Ovary (tissue), 10 donors: ENCODE measurements around the gene WIZ. TPM values are rescaled to one million over a fixed set of nuclear protein-coding genes. Genes with fewer than 3 reads are reported as not detected.

Experiments
- DNase-seq, 5 donors: peaks; one replicate each; pipeline ENCODE4 v3.0.0-alpha.2; 2019 to 2020
- H3K27ac ChIP-seq, 2 donors: fragments of 200-600 bp; one replicate each; pipeline versions ENCODE4 v1.5.1 to v1.8.0; 2019 to 2022
- H3K27me3 ChIP-seq: fragments of 200-600 bp; one replicate; pipeline ENCODE4 v1.8.0; 2022
- H3K36me3 ChIP-seq: fragments of 200-600 bp; sonication (generic); one replicate; pipeline ENCODE4 v1.5.1; 2019
- H3K4me1 ChIP-seq: one replicate; pipeline ENCODE4 v1.8.1; 2013; ENCODE audit warnings: mild to moderate bottlenecking, moderate library complexity; ENCODE audit not compliant: insufficient read depth
- H3K4me3 ChIP-seq: fragments of 200-600 bp; sonication (generic); one replicate; pipeline ENCODE4 v1.5.1; 2017
- H3K9me3 ChIP-seq, 2 donors: fragments of 200-600 bp in 1 of 2; sonication (generic) in 1 of 2; one replicate each; pipeline versions ENCODE4 v1.5.1 to v1.8.1; 2013 to 2019; ENCODE audit warnings: mild to moderate bottlenecking in 1 of 2, moderate library complexity in 1 of 2
- CTCF ChIP-seq, 3 donors: fragments of 450-650 bp in 2 of 3; fragments of 200-600 bp in 1 of 3; IDR thresholded peaks; one replicate each; pipeline versions ENCODE4 v1.5.1 to v1.8.0; 2016 to 2022; ENCODE audit warnings: antibody characterized with exemption in 3 of 3, mild to moderate bottlenecking in 1 of 3
- EP300 ChIP-seq: sonication (generic); formaldehyde crosslinking; IDR thresholded peaks from one replicate; pipeline ENCODE4 v1.6.1; 2017; ENCODE audit warnings: antibody characterized with exemption
- POLR2A ChIP-seq: fragments of 450-650 bp; IDR thresholded peaks from one replicate; pipeline ENCODE4 v1.6.1; 2017; ENCODE audit warnings: antibody characterized with exemption, mild to moderate bottlenecking, moderate library complexity
- WGBS, 3 donors: extraction: QIAGEN DNeasy Blood & Tissue Kit in 1 of 3; methylation state at CpG; one replicate each; pipeline versions ENCODE4 v1.1.5 to v1.1.7; 2013 to 2017; 5-methylcytosine and 5-hydroxymethylcytosine counted together
- intact Hi-C, 4 donors: fragments of 100-400 bp; cut with DNase I; formaldehyde crosslinking; loops; one replicate each; pipeline versions ENCODE4 v1.11.0 to v1.15.1; 2022 to 2023
- long read RNA-seq, 3 donors: library from polyadenylated mRNA in 2 of 3; unstranded in 2 of 3; transcript quantifications; one replicate each; pipeline ENCODE4 v2.0.0 and lab custom pipeline, GENCODE V29; 2021 to 2026
- polyA plus RNA-seq, 2 donors: library from polyadenylated mRNA; stranded (reverse); fragments of 200-250 nt in 1 of 2; fragments of 350-450 nt in 1 of 2; fragmentation: Illumina TruSeq in 1 of 2; extraction: RNeasy Lipid Tissue Mini Kit (QIAGEN cat#74804) in 1 of 2; gene quantifications; one replicate each; pipeline ENCODE4 v1.2.3, GENCODE V29; 2013 to 2014
- total RNA-seq, 7 donors: library from RNA; depleted of rRNA in 2 of 7; stranded (reverse); fragments of >200 nt in 2 of 7; fragmentation: NEBNext Ultra II Directional in 3 of 7; extraction: Animal tissue kit (Norgen Biotek cat#: 25700) in 3 of 7; gene quantifications; one replicate each; pipeline versions ENCODE4 v1.1.0 to v1.2.4, GENCODE V29; 2016 to 2023
- donor health status: DM: no; HTN: no; CAD: no; lungs with moderate emphysema.
- donor health status: DM: no; HTN: no; CAD: no.
- donor health status: Bipolar disorder and iron deficiency.
- donor health status: DM: yes; HTN: yes; CAD: no.
- donor health status: DM: no; HTN: no; CAD: no.
- donor health status: DM: yes; HTN: yes; CAD: no.

Gene WIZ
- total RNA-seq (10 to 100 TPM; 21.0 to 46.5 (median 41.7) TPM), polyA plus RNA-seq (10 to 100 TPM in 1 of 2 donors, 1 to 10 TPM in 1; 4.8 to 24.7 TPM)
- long read RNA-seq, donor 1, partial matches to known transcripts, result 18 of 18 reads
- long read RNA-seq, donor 1, other reads (novel, unspliced or antisense), result 0 of 18 reads
- long read RNA-seq, donor 2, partial matches to known transcripts, result 0 of 1 reads
- long read RNA-seq, donor 2, other reads (novel, unspliced or antisense), result 0 of 1 reads
- long read RNA-seq, donor 3, partial matches to known transcripts, result 91 of 114 reads
- long read RNA-seq, donor 3, other reads (novel, unspliced or antisense), result 22 of 114 reads

GRCh38 chr19:15449620-15450527 is at the start of gene WIZ:
Gene WIZ, minus strand, starts transcription at chr19:15449956. Its CDS starts 1,649 bp downstream, at chr19:15448307.
- intact Hi-C loops, result no loop called here
- H3K4me3 ChIP-seq, result peak within 1 kb of the TSS; percentile 90
- no peaks in the 10 kb centered on the region for H3K36me3 ChIP-seq
- peaks cover 16% of the 10 kb centered on the region for H3K4me1 ChIP-seq
- no peaks in the 10 kb centered on the region for H3K9me3 ChIP-seq
- no peaks in the 10 kb centered on the region for H3K27me3 ChIP-seq
- 1 to 3% (median 1%) methylated on average over 10 to 69 of the region's 77 CpGs for WGBS, 3 donors
- TF ChIP-seq CTCF (IDR thresholded peaks at IDR 0.05), result no peak
- TF ChIP-seq POLR2A, result no peak
- no peak for TF ChIP-seq EP300
- peak within 1 kb of the TSS; percentile 33 to 93 for H3K27ac ChIP-seq
- DNase-seq, result peak; percentile 81 to 92 (median 91)

GRCh38 chr19:15498910-15499309 is 49.2 kb upstream of the WIZ start:
- Histone ChIP-seq H3K9me3 (no peaks in the 10 kb centered on the region), H3K27ac (no peak overlapping the region), H3K4me3 (no peak overlapping the region), H3K4me1 (no peaks in the 10 kb centered on the region), H3K27me3 (no peaks in the 10 kb centered on the region), H3K36me3 (no peaks in the 10 kb centered on the region)
- intact Hi-C loops, result no loop called here
- TF ChIP-seq CTCF (IDR thresholded peaks at IDR 0.05) (no peak), POLR2A (no peak), EP300 (no peak)
- no peak for DNase-seq
- 44 to 56% (median 49%) methylated on average over 6 of the region's 6 CpGs for WGBS, 3 donors

GRCh38 chr19:15498156-15498858 is 48.6 kb upstream of the WIZ start:
- Histone ChIP-seq H3K27ac (no peak overlapping the region), H3K36me3 (no peaks in the 10 kb centered on the region), H3K27me3 (no peaks in the 10 kb centered on the region), H3K9me3 (no peaks in the 10 kb centered on the region), H3K4me1 (no peaks in the 10 kb centered on the region), H3K4me3 (no peak overlapping the region)
- TF ChIP-seq POLR2A (no peak), EP300 (no peak), CTCF (IDR thresholded peaks at IDR 0.05) (no peak)
- intact Hi-C loops, result no loop called here
- no peak for DNase-seq
- 70 to 73% (median 72%) methylated on average over 10 of the region's 10 CpGs for WGBS, 3 donors

- Histone ChIP-seq H3K9me3 (no peaks in the 10 kb centered on the region), H3K27ac (no peak overlapping the region), H3K27me3 (no peaks in the 10 kb centered on the region), H3K36me3 (no peaks in the 10 kb centered on the region), H3K4me3 (no peak overlapping the region), H3K4me1 (no peaks in the 10 kb centered on the region)
- intact Hi-C loops, result no loop called here
- DNase-seq, result no peak
- no peak for TF ChIP-seq CTCF (IDR thresholded peaks at IDR 0.05)
- WGBS, 3 donors, result 93 to 96% (median 94%) methylated on average over 1 of the region's 1 CpG
These were observed 45.4 kb upstream of the WIZ start for GRCh38 chr19:15495151-15495550.
